Measurements from ENCODE around the gene RPS2.

GRCh38 chr16:1966460-1966859 lies 1.8 kb upstream of the RPS2 start, which contains the start of gene RNF151:
- TF ChIP-seq, protein P1, sequence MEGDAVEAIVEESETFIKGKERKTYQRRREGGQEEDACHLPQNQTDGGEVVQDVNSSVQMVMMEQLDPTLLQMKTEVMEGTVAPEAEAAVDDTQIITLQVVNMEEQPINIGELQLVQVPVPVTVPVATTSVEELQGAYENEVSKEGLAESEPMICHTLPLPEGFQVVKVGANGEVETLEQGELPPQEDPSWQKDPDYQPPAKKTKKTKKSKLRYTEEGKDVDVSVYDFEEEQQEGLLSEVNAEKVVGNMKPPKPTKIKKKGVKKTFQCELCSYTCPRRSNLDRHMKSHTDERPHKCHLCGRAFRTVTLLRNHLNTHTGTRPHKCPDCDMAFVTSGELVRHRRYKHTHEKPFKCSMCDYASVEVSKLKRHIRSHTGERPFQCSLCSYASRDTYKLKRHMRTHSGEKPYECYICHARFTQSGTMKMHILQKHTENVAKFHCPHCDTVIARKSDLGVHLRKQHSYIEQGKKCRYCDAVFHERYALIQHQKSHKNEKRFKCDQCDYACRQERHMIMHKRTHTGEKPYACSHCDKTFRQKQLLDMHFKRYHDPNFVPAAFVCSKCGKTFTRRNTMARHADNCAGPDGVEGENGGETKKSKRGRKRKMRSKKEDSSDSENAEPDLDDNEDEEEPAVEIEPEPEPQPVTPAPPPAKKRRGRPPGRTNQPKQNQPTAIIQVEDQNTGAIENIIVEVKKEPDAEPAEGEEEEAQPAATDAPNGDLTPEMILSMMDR (IDR thresholded peaks at IDR 0.05; ENCODE audit: borderline replicate concordance, extremely low read depth, low read length, poor library complexity, severe bottlenecking) = no peak
- TF ChIP-seq EZH2 (IDR thresholded peaks at IDR 0.05; ENCODE audit: borderline replicate concordance, low read depth, low read length, severe bottlenecking) = no peak
